ENCODE data around the gene F2RL1. TPM values are rescaled to one million over a fixed set of nuclear protein-coding genes. Genes with fewer than 3 reads are reported as not detected.
A peak's percentile ranks its signal among the peaks of the same experiment; 100 is the strongest.

Gene F2RL1
- total RNA-seq, 1 donor from 2014 or later: 25.5 TPM

DNA sequence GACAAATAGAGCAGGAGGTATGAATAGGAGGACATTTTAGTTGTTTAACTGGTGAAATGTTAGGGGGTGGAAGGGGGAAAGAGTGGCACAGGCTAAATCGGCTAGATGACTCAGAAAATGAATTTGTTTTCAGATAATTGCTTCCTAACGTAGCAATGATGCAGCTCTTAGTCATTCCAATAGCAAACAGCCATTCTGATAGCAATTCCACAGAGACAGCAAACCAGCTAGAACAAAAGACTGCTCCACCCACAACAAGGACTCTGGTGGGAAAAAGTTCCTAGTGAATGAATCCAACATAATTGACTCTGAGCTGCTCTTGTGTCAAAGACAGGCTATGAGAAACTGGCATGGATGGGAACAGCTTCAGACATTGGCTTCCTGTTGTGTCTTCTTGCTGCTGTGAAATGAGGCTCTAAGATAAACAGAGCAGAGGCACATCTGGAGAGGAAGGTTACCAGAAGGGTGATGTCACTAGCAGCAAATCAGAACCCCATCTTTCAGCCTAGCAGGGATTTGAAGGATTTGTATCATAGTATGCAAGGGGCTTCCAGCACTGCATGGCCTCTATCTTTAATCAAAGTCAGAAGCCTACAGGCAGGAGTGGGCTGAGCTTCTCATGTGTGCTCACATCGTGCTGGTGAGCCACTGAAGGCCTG, 28.1 kb upstream of the F2RL1 start:
- Histone ChIP-seq H3K36me3 (ENCODE audit: control insufficient read depth, insufficient read depth, low read length) (no peaks in the 10 kb centered on the region), H3K4me3 (ENCODE audit: low read depth, low read length) (no peak overlapping the region), H3K27me3 (ENCODE audit: control insufficient read depth, insufficient read depth, low read length) (no peaks in the 10 kb centered on the region)
- TF ChIP-seq CTCF (IDR thresholded peaks at IDR 0.05; ENCODE audit: insufficient read depth, low read length, severe bottlenecking): no peak
- DNase-seq (ENCODE audit: low read depth): peak; percentile 100
- FAIRE-seq: no peak

DNA sequence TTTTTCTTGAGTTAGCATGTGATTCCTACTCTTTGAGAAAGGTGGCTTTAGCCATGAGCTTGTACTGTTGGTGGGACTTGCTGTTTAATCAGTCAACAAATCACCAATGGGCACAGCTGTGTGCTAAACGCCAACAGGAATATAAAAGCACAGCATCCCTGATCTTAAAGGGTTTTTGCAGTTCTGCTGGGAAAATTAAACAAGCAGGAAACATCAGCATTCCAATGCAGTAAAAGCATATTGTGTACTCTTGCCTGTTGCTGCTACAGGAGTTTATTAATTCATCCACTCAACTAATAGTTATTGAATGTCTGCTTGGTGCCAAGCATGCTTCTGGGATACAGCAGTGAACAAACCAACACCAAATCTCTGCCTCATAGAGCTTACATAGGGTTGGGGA, 27.4 kb upstream of the F2RL1 start:
- FAIRE-seq (no peak), DNase-seq (ENCODE audit: low read depth) (no peak)
- TF ChIP-seq CTCF (IDR thresholded peaks at IDR 0.05; ENCODE audit: insufficient read depth, low read length, severe bottlenecking): no peak
- Histone ChIP-seq H3K27me3 (ENCODE audit: control insufficient read depth, insufficient read depth, low read length) (no peaks in the 10 kb centered on the region), H3K36me3 (ENCODE audit: control insufficient read depth, insufficient read depth, low read length) (no peaks in the 10 kb centered on the region), H3K4me3 (ENCODE audit: low read depth, low read length) (no peak overlapping the region)

DNA sequence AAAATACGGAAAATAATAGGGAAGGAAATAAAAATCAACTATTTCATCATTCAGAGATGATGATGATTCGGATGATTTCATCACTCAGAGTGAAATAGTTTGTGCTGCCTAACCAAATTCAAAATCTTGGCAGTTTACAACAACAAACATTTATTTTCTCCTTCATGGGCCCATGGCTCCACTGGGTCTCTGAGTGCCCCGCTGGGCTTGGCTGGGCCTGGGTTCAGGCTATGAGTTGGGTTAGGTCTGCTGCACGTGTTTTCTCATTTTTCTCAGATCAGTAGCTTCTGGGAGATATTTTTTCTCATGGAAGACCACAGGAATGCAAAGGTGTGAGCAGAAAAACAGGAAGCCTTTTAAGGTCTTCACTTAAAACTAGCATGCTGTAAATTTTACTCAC, 24.0 kb upstream of the F2RL1 start:
- Histone ChIP-seq H3K36me3 (ENCODE audit: control insufficient read depth, insufficient read depth, low read length) (no peaks in the 10 kb centered on the region), H3K27me3 (ENCODE audit: control insufficient read depth, insufficient read depth, low read length) (no peaks in the 10 kb centered on the region), H3K4me3 (ENCODE audit: low read depth, low read length) (no peak overlapping the region)
- no peak for TF ChIP-seq CTCF (IDR thresholded peaks at IDR 0.05; ENCODE audit: insufficient read depth, low read length, severe bottlenecking)
- no peak for FAIRE-seq
- DNase-seq (ENCODE audit: low read depth): peak; percentile 64

DNA sequence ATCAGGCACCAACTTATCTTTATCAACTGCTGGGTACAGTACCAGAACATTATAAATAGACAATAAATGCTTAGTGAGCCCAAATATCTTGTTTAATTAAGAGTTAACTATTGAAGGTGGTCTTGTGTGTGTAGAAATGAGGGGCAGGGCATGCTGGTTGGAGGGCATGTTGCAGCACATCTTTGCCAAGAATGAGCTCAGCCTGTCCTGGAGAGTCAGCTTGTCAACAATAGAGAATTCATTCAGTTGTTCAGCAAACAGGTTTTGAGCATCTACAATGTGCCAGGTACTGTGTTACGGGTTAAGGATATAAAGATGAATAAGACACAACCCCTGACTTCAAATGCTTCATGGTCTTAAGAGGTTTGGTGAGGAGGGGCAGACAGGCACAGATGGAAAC, 19.2 kb upstream of the F2RL1 start:
- no peak for FAIRE-seq
- Histone ChIP-seq H3K36me3 (ENCODE audit: control insufficient read depth, insufficient read depth, low read length) (no peaks in the 10 kb centered on the region), H3K27me3 (ENCODE audit: control insufficient read depth, insufficient read depth, low read length) (no peaks in the 10 kb centered on the region), H3K4me3 (ENCODE audit: low read depth, low read length) (no peak overlapping the region)
- peak; percentile 62 for DNase-seq (ENCODE audit: low read depth)
- TF ChIP-seq CTCF (IDR thresholded peaks at IDR 0.05; ENCODE audit: insufficient read depth, low read length, severe bottlenecking): no peak

- FAIRE-seq: no peak
- H3K36me3 ChIP-seq (ENCODE audit: control insufficient read depth, insufficient read depth, low read length): no peaks in the 10 kb centered on the region
- no peak overlapping the region for H3K4me3 ChIP-seq (ENCODE audit: low read depth, low read length)
- no peaks in the 10 kb centered on the region for H3K27me3 ChIP-seq (ENCODE audit: control insufficient read depth, insufficient read depth, low read length)
- DNase-seq (ENCODE audit: low read depth): no peak
- no peak for TF ChIP-seq CTCF (IDR thresholded peaks at IDR 0.05; ENCODE audit: insufficient read depth, low read length, severe bottlenecking)
Observed at GRCh38 chr5:76800579-76800978, 18.3 kb upstream of the F2RL1 start.
